ENCODE measurements around the gene TBX2. TPM values are rescaled to one million over a fixed set of nuclear protein-coding genes. Genes with fewer than 3 reads are reported as not detected.

TBX2 gene
- total RNA-seq, 1 donor from 2014 or later = 122 TPM

DNA sequence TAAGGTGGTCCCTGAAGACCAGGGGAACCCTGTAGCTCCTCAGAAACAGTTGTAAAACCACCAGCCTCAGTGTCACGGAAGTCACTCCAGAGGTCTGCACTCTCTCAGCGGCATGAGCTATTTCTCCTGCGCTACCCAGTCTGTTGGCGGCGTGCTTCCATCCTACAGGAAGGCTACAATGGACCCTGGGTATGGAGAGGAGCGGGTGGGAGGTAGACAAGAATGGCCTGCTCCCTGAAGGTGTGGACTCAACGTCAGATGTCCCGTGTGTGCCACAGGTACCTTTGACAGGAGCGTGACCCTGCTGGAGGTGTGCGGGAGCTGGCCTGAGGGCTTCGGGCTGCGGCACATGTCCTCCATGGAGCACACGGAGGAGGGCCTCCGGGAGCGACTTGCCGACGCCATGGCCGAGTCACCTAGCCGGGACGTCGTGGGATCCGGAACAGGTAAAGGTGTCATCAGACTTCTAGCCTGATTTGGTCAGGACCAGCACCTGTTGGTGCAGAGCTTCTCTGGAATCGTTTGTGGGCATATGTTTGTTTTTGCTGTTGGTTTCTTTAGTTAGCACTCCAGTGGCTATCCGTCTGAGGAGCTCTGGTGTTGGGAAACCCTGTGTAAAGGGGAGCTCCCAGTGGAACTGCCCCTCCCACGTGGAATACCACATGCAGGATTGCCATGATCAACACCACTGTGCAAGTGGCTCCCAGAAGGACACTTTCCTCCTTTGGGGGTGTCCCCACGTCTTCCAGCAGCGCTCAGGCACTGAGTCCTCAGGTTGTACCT, 31.4 kb upstream of the TBX2 start:
- ATAC-seq (no peak), DNase-seq (peak; percentile 53)
- no peaks in the 10 kb centered on the region for H3K27me3 ChIP-seq
- intact Hi-C loops (cut with DNase I) = no loop called here
- H3K27ac ChIP-seq = no peak overlapping the region
- no peaks in the 10 kb centered on the region for H3K4me1 ChIP-seq
- H3K4me3 ChIP-seq = no peak overlapping the region
- H3K9me3 ChIP-seq = no peaks in the 10 kb centered on the region
- no peaks in the 10 kb centered on the region for H3K36me3 ChIP-seq
- TF ChIP-seq, protein P1, sequence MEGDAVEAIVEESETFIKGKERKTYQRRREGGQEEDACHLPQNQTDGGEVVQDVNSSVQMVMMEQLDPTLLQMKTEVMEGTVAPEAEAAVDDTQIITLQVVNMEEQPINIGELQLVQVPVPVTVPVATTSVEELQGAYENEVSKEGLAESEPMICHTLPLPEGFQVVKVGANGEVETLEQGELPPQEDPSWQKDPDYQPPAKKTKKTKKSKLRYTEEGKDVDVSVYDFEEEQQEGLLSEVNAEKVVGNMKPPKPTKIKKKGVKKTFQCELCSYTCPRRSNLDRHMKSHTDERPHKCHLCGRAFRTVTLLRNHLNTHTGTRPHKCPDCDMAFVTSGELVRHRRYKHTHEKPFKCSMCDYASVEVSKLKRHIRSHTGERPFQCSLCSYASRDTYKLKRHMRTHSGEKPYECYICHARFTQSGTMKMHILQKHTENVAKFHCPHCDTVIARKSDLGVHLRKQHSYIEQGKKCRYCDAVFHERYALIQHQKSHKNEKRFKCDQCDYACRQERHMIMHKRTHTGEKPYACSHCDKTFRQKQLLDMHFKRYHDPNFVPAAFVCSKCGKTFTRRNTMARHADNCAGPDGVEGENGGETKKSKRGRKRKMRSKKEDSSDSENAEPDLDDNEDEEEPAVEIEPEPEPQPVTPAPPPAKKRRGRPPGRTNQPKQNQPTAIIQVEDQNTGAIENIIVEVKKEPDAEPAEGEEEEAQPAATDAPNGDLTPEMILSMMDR (IDR thresholded peaks at IDR 0.05) = no peak

DNA sequence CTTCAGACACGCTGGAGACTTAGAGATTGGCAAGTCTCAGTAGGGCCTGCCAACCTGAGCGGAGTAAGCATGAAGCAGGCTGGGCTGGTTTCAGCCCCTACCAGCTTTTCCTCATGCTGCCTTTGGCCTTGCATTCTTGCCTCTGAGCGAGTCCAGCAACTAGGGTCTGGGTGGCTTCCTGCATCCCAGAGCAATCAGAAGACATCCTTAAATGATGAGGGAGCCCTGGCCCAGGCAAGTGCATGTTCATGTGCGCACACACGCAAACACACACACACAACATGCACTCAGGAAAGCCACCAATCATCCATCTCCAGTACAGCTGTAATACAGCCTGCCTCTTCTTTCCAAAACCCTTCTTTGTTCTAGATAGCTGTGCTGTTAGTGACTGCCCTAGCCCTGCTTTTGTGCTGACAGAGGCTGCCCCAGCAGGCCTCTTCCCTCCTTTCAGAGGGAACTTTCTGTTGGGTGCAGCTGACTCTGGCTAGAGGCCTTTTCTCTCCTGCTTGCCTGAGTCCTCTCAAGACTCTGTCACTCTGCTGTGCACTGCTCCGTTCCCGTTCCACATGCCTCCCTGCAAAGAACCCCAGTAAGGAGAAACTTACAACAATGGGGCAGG, 30.7 kb upstream of the TBX2 start:
- intact Hi-C loops (cut with DNase I) = no loop called here
- H3K4me1 ChIP-seq = no peaks in the 10 kb centered on the region
- no peak overlapping the region for H3K4me3 ChIP-seq
- H3K36me3 ChIP-seq = no peaks in the 10 kb centered on the region
- ATAC-seq = peak; percentile 6
- TF ChIP-seq, protein P1 (IDR thresholded peaks at IDR 0.05) = no peak
- no peaks in the 10 kb centered on the region for H3K9me3 ChIP-seq
- H3K27me3 ChIP-seq = no peaks in the 10 kb centered on the region
- no peak overlapping the region for H3K27ac ChIP-seq
- peak; percentile 29 for DNase-seq

DNA sequence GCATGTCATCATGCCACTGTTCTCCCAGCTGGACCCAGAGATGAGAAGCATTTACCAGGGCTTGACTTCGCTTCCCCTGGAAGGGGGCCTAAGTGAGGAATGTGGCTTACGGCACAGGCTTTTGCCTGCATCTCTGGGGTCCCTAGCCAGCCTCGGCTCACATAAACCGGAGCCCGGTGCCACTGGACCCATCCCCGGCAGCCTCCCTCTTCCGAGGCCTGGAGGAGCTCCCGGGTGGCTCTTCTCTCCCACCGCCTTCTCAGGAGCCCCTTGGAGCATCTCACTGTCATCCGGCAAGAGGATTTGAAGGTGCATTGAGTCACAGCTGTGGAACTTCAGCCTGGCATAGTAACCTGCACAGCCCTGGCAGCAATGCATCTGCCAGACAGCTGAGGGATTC, 29.9 kb upstream of the TBX2 start:
- intact Hi-C loops (cut with DNase I) = no loop called here
- Histone ChIP-seq H3K4me3 (no peak overlapping the region), H3K9me3 (no peaks in the 10 kb centered on the region), H3K4me1 (peaks cover 5% of the 10 kb centered on the region), H3K36me3 (no peaks in the 10 kb centered on the region), H3K27me3 (no peaks in the 10 kb centered on the region), H3K27ac (no peak overlapping the region)
- ATAC-seq (no peak), DNase-seq (no peak)
- TF ChIP-seq, protein P1 (IDR thresholded peaks at IDR 0.05) = no peak

DNA sequence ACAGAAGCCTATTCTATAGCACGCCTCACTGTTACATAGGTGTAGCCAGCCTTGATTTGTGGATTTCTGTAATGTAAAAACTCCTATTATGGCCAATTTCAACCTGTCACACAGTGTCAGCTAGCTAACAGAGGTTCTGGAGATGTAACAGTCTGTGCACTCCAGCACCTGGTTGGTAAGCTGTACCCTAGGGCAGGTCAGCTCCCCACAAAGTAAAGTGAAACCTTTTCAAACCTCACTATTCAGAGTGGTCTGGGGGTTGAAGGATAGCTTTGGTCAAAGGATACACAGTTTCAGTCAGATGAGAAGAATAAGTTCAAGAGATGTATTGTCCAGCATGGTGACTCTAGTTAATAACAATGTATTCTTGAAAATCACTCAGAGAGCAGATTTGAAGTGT, 28.5 kb upstream of the TBX2 start:
- Histone ChIP-seq H3K27me3 (no peaks in the 10 kb centered on the region), H3K4me3 (no peak overlapping the region), H3K4me1 (peaks cover 7% of the 10 kb centered on the region), H3K27ac (no peak overlapping the region), H3K9me3 (no peaks in the 10 kb centered on the region), H3K36me3 (no peaks in the 10 kb centered on the region)
- ATAC-seq (no peak), DNase-seq (no peak)
- TF ChIP-seq, protein P1 (IDR thresholded peaks at IDR 0.05) = no peak
- intact Hi-C loops (cut with DNase I) = no loop called here

DNA sequence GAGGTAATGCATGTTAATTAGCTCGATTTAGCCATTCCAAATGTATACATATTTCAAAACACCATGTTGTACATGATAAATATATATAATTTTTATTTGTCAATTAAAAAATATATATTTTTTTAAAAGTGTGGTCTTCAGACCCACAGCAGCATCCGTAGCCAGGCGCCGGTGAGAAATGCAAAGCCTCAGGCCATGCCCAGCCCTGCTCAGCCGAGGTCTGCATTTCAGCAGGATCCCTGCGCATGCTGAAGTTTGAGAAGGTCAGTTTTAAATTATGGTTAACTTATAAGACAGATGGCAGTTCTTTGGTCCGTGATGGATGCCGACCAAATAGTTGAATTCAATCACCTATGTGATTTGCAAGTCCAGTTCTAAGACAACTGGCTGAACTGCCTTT, 28.0 kb upstream of the TBX2 start:
- ATAC-seq = no peak
- H3K27ac ChIP-seq = no peak overlapping the region
- TF ChIP-seq, protein P1 (IDR thresholded peaks at IDR 0.05) = no peak
- no peaks in the 10 kb centered on the region for H3K27me3 ChIP-seq
- no peaks in the 10 kb centered on the region for H3K9me3 ChIP-seq
- H3K36me3 ChIP-seq = no peaks in the 10 kb centered on the region
- peaks cover 7% of the 10 kb centered on the region for H3K4me1 ChIP-seq
- DNase-seq = no peak
- intact Hi-C loops (cut with DNase I) = no loop called here
- no peak overlapping the region for H3K4me3 ChIP-seq
